Tibial nerve (tissue), 4 donors: ENCODE results near the gene RNF217. TPM values are rescaled to one million over a fixed set of nuclear protein-coding genes. Genes with fewer than 3 reads are reported as not detected.

Experiments used
- DNase-seq, 2 donors: peaks; one replicate each; pipeline ENCODE4 v3.0.0-alpha.2; 2019; ENCODE audit warnings: low spot score in 2 of 2
- H3K27ac ChIP-seq, 4 donors: fragments of 200-600 bp; sonication (generic) in 3 of 4; one replicate each; pipeline ENCODE4 v1.5.1; 2017 to 2019; ENCODE audit warnings: mild to moderate bottlenecking in 1 of 4
- H3K27me3 ChIP-seq, 2 donors: fragments of 200-600 bp; sonication (generic) in 1 of 2; one replicate each; pipeline versions ENCODE4 v1.5.1 to v1.6.0; 2017 to 2019
- H3K36me3 ChIP-seq, 3 donors: fragments of 200-600 bp; sonication (generic); one replicate each; pipeline ENCODE4 v1.5.1; 2018 to 2019
- H3K4me1 ChIP-seq, 4 donors: fragments of 200-600 bp; sonication (generic) in 3 of 4; one replicate each; pipeline ENCODE4 v1.5.1; 2017 to 2019
- H3K4me3 ChIP-seq, 4 donors: fragments of 200-600 bp; sonication (generic) in 3 of 4; one replicate each; pipeline ENCODE4 v1.5.1; 2017 to 2019; ENCODE audit warnings: mild to moderate bottlenecking in 1 of 4, moderate library complexity in 1 of 4
- H3K9me3 ChIP-seq, 4 donors: fragments of 200-600 bp; sonication (generic) in 3 of 4; one replicate each; pipeline ENCODE4 v1.5.1; 2017 to 2019
- EP300 ChIP-seq, 2 donors: sonication (generic); formaldehyde crosslinking; IDR thresholded peaks; one replicate each; pipeline ENCODE4 v1.6.1; 2017; ENCODE audit warnings: antibody characterized with exemption in 2 of 2, mild to moderate bottlenecking in 1 of 2
- POLR2A ChIP-seq, 2 donors: fragments of 450-650 bp; IDR thresholded peaks; one replicate each; pipeline ENCODE4 v1.6.1; 2017; ENCODE audit warnings: antibody characterized with exemption in 2 of 2, mild to moderate bottlenecking in 2 of 2, moderate library complexity in 2 of 2
- WGBS, 2 donors: methylation state at CpG; one replicate each; pipeline ENCODE4 v1.1.5; 2018; 5-methylcytosine and 5-hydroxymethylcytosine counted together
- total RNA-seq, 4 donors: library from RNA; depleted of rRNA; stranded (reverse); fragments of >200 nt; gene quantifications; one replicate each; pipeline ENCODE4 v1.1.0, GENCODE V29; 2016
- TF ChIP-seq, protein P1 (sequence below), 5 experiments: fragments of 200-600 bp in 3 of 5; fragments of 450-650 bp in 2 of 5; sonication (generic) in 3 of 5; IDR thresholded peaks; one replicate each; pipeline ENCODE4 v1.5.1; 2016 to 2019; ENCODE audit warnings: antibody characterized with exemption in 5 of 5, mild to moderate bottlenecking in 3 of 5, moderate library complexity in 2 of 5

Gene RNF217
- total RNA-seq, 4 donors from 2014 or later, result 26.7 to 40.2 (median 35.5) TPM

DNA sequence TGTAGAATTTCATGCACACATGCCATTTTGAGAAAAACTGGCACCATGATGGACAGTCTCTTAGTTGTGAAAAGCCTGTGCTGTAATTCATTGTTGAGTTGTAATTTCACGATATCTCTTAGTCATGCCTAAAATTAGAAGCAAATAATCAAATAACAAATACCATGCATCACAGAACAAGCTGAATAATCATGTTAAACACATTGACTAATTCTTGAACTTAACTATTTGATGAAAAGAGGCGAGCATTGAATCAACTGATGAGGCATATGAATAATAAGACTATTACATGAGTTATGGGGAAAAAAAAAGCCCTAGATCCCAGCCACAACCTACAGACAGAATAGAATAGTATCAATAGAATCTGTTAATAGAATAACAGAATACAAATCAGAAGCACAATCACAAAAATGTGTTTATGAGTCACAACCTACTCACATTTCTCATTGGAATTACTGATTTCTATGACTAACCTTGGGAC, 14.2 kb upstream of the RNF217 start:
- no peak overlapping the region for H3K27ac ChIP-seq
- 56 to 57% methylated on average over 2 of the region's 2 CpGs for WGBS, 2 donors

DNA sequence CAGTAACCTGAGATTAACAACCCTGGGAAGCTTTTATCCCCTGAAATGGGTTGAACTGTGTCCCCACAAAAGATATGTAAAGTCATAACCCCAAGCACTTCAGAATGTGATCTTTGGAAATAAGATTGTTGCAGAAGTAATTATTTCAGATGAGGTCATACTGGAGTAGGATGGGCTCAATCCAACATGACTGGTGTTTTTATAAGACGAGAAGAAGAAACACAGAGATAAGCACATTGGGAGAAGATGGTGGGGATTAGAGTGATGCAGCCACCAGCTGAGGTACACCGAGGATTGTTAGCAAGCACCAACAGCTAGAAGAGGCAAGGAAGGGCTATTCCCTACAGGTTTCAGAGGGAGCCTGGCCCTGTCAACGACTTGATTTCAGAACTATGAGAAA, 12.5 kb upstream of the RNF217 start:
- 77 to 79% methylated on average over 3 of the region's 3 CpGs for WGBS, 2 donors
- no peak for TF ChIP-seq POLR2A (IDR thresholded peaks at IDR 0.05)
- TF ChIP-seq EP300 (IDR thresholded peaks at IDR 0.05), result no peak
- TF ChIP-seq, protein P1, sequence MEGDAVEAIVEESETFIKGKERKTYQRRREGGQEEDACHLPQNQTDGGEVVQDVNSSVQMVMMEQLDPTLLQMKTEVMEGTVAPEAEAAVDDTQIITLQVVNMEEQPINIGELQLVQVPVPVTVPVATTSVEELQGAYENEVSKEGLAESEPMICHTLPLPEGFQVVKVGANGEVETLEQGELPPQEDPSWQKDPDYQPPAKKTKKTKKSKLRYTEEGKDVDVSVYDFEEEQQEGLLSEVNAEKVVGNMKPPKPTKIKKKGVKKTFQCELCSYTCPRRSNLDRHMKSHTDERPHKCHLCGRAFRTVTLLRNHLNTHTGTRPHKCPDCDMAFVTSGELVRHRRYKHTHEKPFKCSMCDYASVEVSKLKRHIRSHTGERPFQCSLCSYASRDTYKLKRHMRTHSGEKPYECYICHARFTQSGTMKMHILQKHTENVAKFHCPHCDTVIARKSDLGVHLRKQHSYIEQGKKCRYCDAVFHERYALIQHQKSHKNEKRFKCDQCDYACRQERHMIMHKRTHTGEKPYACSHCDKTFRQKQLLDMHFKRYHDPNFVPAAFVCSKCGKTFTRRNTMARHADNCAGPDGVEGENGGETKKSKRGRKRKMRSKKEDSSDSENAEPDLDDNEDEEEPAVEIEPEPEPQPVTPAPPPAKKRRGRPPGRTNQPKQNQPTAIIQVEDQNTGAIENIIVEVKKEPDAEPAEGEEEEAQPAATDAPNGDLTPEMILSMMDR (IDR thresholded peaks at IDR 0.05), result no peak
- Histone ChIP-seq H3K9me3 (no peaks in the 10 kb centered on the region), H3K4me3 (no peak overlapping the region), H3K4me1 (no peaks in the 10 kb centered on the region), H3K36me3 (no peaks in the 10 kb centered on the region), H3K27ac (no peak overlapping the region), H3K27me3 (no peaks in the 10 kb centered on the region)
- DNase-seq, result no peak

More for the DNA sequence above, 14.2 kb upstream of the RNF217 start:
- H3K4me3 ChIP-seq, result no peak overlapping the region
- H3K27me3 ChIP-seq, result no peaks in the 10 kb centered on the region
- no peak for DNase-seq
- H3K36me3 ChIP-seq, result no peaks in the 10 kb centered on the region
- no peaks in the 10 kb centered on the region for H3K9me3 ChIP-seq
- TF ChIP-seq EP300 (IDR thresholded peaks at IDR 0.05), result no peak
- no peaks in the 10 kb centered on the region for H3K4me1 ChIP-seq

DNA sequence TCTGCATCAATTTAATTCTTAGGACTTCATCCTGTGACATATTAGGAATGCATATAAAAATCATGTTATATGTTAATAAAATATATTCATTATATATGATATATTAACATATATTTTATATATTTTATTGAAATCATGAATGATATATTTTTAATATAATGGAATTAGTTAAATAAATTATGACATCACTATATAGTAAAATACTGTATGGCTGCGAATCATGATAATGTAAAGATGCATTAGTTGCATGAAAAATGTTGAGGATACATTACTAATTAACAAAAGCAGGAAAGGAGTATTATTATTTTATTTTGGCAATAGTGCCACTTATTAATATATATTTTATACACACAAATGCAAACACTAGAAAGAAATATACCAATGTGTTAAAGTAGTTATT, 8.4 kb upstream of the RNF217 start:
- no peak overlapping the region for H3K4me3 ChIP-seq
- H3K27ac ChIP-seq, result no peak overlapping the region
- no peak for DNase-seq
- no peaks in the 10 kb centered on the region for H3K27me3 ChIP-seq
- H3K4me1 ChIP-seq, result no peaks in the 10 kb centered on the region
- H3K9me3 ChIP-seq, result no peaks in the 10 kb centered on the region
- TF ChIP-seq, protein P1 (IDR thresholded peaks at IDR 0.05), result no peak
- TF ChIP-seq EP300 (IDR thresholded peaks at IDR 0.05), result no peak
- no peak for TF ChIP-seq POLR2A (IDR thresholded peaks at IDR 0.05)
- H3K36me3 ChIP-seq, result no peaks in the 10 kb centered on the region
- 96 to 100% methylated on average over 1 of the region's 1 CpG for WGBS, 2 donors

DNA sequence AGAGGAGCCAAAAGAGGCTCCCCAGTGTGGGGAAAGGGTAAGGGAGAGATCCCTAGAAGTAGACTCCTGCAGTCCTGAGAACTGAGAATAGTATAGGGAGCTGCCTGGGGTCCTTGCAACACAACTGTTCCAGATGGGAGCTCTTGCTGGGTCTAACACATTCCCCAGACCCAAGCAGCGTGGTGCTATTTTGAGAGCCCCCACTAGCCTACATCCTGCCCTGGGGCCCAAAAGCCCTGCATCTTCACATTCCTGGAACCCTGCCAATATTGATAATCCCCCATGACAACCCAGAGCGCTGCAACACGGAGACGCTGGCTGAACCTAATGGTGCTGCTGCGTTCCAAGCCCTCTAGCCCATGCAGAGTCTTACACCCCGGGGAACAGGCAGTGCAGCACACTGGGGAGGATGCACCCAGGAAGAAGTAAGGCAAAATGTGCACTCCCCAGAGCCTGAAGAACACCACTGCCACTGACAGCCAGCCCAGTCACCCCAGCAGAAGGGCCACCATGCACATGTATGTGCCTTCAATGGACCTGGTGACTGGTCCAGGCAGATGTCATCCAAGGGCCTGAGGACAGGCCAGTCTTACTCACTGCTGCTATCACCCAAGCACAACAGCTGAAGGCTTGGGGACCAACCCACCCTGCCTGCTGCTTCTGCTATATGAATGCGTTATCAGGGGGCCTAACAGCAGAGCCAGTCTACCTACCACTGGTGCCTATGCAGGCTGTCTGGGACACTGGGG, 7.0 kb upstream of the RNF217 start:
- H3K27me3 ChIP-seq, result no peaks in the 10 kb centered on the region
- TF ChIP-seq, protein P1 (IDR thresholded peaks at IDR 0.05), result no peak
- no peak for TF ChIP-seq POLR2A (IDR thresholded peaks at IDR 0.05)
- TF ChIP-seq EP300 (IDR thresholded peaks at IDR 0.05), result no peak
- H3K27ac ChIP-seq, result no peak overlapping the region
- H3K9me3 ChIP-seq, result no peaks in the 10 kb centered on the region
- 68 to 71% methylated on average over 6 to 7 of the region's 7 CpGs for WGBS, 2 donors
- no peaks in the 10 kb centered on the region for H3K36me3 ChIP-seq
- DNase-seq, result no peak
- peaks cover 0 to 4% (median under 1%) of the 10 kb centered on the region in 4 donors for H3K4me1 ChIP-seq
- no peak overlapping the region for H3K4me3 ChIP-seq

DNA sequence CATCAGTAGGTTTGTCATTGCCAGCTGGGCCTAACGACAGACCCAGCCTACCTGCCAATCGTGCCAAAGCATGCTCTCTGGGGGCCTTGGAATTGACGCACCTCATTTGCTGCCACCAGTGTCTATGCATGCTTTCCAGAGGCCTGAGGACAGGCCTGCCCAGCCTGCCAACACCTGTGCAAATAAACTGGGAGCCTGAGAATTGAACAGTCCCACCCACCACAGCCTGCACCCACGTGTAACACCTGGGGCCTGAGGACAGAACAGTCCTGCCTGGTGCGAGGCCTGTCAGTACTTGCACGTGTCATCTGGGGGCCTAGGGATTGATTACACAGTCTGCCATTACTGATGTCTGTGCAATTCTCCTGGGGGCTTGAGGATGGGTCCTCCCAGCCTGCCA, 6.2 kb upstream of the RNF217 start:
- WGBS, 2 donors, result 89 to 95% methylated on average over 5 to 6 of the region's 6 CpGs
- H3K4me3 ChIP-seq, result no peak overlapping the region
- H3K27me3 ChIP-seq, result no peaks in the 10 kb centered on the region
- DNase-seq, result no peak
- no peak overlapping the region for H3K27ac ChIP-seq
- H3K9me3 ChIP-seq, result no peaks in the 10 kb centered on the region
- TF ChIP-seq POLR2A (IDR thresholded peaks at IDR 0.05), result no peak
- TF ChIP-seq, protein P1 (IDR thresholded peaks at IDR 0.05), result no peak
- TF ChIP-seq EP300 (IDR thresholded peaks at IDR 0.05), result no peak
- peaks cover 0 to 11% (median 5%) of the 10 kb centered on the region in 4 donors for H3K4me1 ChIP-seq
- no peaks in the 10 kb centered on the region for H3K36me3 ChIP-seq
